ENCODE results near the gene VWA1. TPM values are rescaled to one million over a fixed set of nuclear protein-coding genes. Genes with fewer than 3 reads are reported as not detected.

Gene VWA1
- total and polyA plus RNA-seq, 4 donors, result 18.3 to 81.3 (median 32.2) TPM

DNA sequence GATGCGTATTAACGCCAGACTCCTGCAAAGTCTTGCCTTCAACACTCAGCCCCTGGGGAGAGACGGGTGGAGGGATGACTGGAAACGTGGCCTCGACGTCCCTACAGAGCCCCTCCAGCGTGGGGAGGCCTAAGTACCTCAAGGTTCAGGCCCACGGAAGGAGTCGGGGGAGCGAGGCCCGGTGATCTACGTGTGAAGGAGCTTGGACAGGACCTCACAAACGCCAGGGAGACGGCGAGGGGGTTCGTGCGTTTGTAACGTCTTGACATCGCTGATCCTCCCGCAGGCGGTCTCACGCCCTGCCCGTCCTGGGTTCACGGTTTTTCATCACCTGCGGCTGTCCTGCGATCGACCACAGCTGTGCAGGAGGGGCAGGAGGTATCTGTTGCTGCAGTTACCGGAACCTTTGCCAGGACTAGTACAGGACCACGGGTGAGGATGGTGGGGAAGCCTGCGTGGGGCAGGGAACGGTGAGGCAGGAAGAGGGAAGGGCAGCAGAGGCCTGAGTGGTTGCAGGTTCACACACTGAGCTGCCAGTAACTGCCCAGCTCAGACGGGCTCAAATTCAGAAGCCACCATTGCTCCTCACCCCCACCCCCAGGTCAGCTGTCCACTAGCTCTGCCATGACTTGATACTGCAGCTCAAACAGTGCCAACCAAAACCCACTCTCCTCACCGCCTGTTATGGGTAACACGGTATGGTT, 35.5 kb upstream of the VWA1 start:
- H3K36me3 ChIP-seq (ENCODE audit: control insufficient read depth in 4 of 4, insufficient read depth in 3 of 4, low read depth in 1 of 4, low read length in 3 of 4), result peaks cover 12 to 31% (median 21%) of the 10 kb centered on the region in 4 donors
- peak overlapping the region; percentile 73 to 75 for H3K27ac ChIP-seq (ENCODE audit: low read depth in 1 of 2, low read length in 2 of 2)
- peak; percentile 50 for DNase-seq (ENCODE audit: low spot score)
- H3K4me3 ChIP-seq (ENCODE audit: low read depth in 1 of 3, low read length in 3 of 3), result peak overlapping the region; percentile 92 to 99 (median 93)
- no peaks in the 10 kb centered on the region for H3K9me3 ChIP-seq (ENCODE audit: control insufficient read depth in 4 of 4, low read length in 3 of 4)
- 3% methylated on average over 34 of the region's 34 CpGs for WGBS
- H3K27me3 ChIP-seq (ENCODE audit: control insufficient read depth in 4 of 4, insufficient read depth in 4 of 4, low read length in 3 of 4), result no peaks in the 10 kb centered on the region
- peaks cover 4 to 56% (median 46%) of the 10 kb centered on the region in 4 donors for H3K4me1 ChIP-seq (ENCODE audit: control insufficient read depth in 4 of 4, insufficient read depth in 4 of 4, low read length in 3 of 4)
- peak overlapping the region; percentile 75 to 82 for H3K9ac ChIP-seq (ENCODE audit: low read depth in 1 of 2, low read length in 2 of 2)
- TF ChIP-seq, protein P1, sequence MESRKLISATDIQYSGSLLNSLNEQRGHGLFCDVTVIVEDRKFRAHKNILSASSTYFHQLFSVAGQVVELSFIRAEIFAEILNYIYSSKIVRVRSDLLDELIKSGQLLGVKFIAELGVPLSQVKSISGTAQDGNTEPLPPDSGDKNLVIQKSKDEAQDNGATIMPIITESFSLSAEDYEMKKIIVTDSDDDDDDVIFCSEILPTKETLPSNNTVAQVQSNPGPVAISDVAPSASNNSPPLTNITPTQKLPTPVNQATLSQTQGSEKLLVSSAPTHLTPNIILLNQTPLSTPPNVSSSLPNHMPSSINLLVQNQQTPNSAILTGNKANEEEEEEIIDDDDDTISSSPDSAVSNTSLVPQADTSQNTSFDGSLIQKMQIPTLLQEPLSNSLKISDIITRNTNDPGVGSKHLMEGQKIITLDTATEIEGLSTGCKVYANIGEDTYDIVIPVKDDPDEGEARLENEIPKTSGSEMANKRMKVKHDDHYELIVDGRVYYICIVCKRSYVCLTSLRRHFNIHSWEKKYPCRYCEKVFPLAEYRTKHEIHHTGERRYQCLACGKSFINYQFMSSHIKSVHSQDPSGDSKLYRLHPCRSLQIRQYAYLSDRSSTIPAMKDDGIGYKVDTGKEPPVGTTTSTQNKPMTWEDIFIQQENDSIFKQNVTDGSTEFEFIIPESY (IDR thresholded peaks at IDR 0.05), result no peak
- TF ChIP-seq TAF1 (conservative IDR thresholded peaks at IDR 0.05) (no peak), MAX (IDR thresholded peaks at IDR 0.05) (no peak), NR2F2 (IDR thresholded peaks at IDR 0.05) (no peak), SP1 (IDR thresholded peaks at IDR 0.05) (no peak), FOXA1 (IDR thresholded peaks at IDR 0.05) (no peak), CTCF (IDR thresholded peaks at IDR 0.05; ENCODE audit: low read depth, low read length, missing input control) (no peak), HNF4G (IDR thresholded peaks at IDR 0.05) (no peak), HNF4A (conservative IDR thresholded peaks at IDR 0.05) (no peak), GABPA (IDR thresholded peaks at IDR 0.05 in 1 of 2, conservative IDR thresholded peaks at IDR 0.05 in 1 of 2) (no peak), JUND (IDR thresholded peaks at IDR 0.05) (no peak), FOXA2 (IDR thresholded peaks at IDR 0.05) (no peak), EGR1 (IDR thresholded peaks at IDR 0.05; ENCODE audit: low read depth in 2 of 2) (no peak), RAD21 (IDR thresholded peaks at IDR 0.05) (no peak), RXRA (IDR thresholded peaks at IDR 0.05) (no peak), YY1 (IDR thresholded peaks at IDR 0.05) (no peak)
- TF ChIP-seq, protein P2, sequence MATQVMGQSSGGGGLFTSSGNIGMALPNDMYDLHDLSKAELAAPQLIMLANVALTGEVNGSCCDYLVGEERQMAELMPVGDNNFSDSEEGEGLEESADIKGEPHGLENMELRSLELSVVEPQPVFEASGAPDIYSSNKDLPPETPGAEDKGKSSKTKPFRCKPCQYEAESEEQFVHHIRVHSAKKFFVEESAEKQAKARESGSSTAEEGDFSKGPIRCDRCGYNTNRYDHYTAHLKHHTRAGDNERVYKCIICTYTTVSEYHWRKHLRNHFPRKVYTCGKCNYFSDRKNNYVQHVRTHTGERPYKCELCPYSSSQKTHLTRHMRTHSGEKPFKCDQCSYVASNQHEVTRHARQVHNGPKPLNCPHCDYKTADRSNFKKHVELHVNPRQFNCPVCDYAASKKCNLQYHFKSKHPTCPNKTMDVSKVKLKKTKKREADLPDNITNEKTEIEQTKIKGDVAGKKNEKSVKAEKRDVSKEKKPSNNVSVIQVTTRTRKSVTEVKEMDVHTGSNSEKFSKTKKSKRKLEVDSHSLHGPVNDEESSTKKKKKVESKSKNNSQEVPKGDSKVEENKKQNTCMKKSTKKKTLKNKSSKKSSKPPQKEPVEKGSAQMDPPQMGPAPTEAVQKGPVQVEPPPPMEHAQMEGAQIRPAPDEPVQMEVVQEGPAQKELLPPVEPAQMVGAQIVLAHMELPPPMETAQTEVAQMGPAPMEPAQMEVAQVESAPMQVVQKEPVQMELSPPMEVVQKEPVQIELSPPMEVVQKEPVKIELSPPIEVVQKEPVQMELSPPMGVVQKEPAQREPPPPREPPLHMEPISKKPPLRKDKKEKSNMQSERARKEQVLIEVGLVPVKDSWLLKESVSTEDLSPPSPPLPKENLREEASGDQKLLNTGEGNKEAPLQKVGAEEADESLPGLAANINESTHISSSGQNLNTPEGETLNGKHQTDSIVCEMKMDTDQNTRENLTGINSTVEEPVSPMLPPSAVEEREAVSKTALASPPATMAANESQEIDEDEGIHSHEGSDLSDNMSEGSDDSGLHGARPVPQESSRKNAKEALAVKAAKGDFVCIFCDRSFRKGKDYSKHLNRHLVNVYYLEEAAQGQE (IDR thresholded peaks at IDR 0.05), result no peak
- TF ChIP-seq, protein P3, sequence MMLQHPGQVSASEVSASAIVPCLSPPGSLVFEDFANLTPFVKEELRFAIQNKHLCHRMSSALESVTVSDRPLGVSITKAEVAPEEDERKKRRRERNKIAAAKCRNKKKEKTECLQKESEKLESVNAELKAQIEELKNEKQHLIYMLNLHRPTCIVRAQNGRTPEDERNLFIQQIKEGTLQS (IDR thresholded peaks at IDR 0.05), result no peak

Data from liver (tissue), 9 donors.